Measurements from ENCODE around the gene LHPP.
A peak's percentile ranks its signal among the peaks of the same experiment; 100 is the strongest.

Gene LHPP

GRCh38 chr10:124611738-124612137, 150.1 kb downstream of the LHPP start:
- DNase-seq, result no peak

GRCh38 chr10:124612611-124613498, 151.2 kb downstream of the LHPP start:
- no peak for DNase-seq

GRCh38 chr10:124614003-124614659, 152.5 kb downstream of the LHPP start:
- DNase-seq, result no peak

- DNase-seq, result no peak
These were observed 153.6 kb downstream of the LHPP start for GRCh38 chr10:124615259-124615658.

GRCh38 chr10:124616040-124616835, 154.6 kb downstream of the LHPP start:
- DNase-seq, result no peak

- no peak for DNase-seq
These were observed 155.2 kb downstream of the LHPP start for GRCh38 chr10:124616836-124617130.

GRCh38 chr10:124618470-124619073, 156.9 kb downstream of the LHPP start:
- DNase-seq, result no peak

GRCh38 chr10:124619195-124619594, 157.6 kb downstream of the LHPP start:
- no peak for DNase-seq

- no peak for DNase-seq
These were observed 158.3 kb downstream of the LHPP start for GRCh38 chr10:124619802-124620490.

- DNase-seq, result no peak
These were observed 160.0 kb downstream of the LHPP start for GRCh38 chr10:124621637-124622036.

GRCh38 chr10:124622158-124622557, 160.5 kb downstream of the LHPP start:
- DNase-seq, result no peak

GRCh38 chr10:124622866-124623536, 161.4 kb downstream of the LHPP start:
- no peak for DNase-seq

- no peak for DNase-seq
These were observed 162.4 kb downstream of the LHPP start for GRCh38 chr10:124624006-124624405.

- DNase-seq, result no peak
These were observed 162.8 kb downstream of the LHPP start for GRCh38 chr10:124624466-124624865.

- no peak for DNase-seq
These were observed 163.3 kb downstream of the LHPP start for GRCh38 chr10:124624895-124625294.

- DNase-seq, result no peak
These were observed 164.2 kb downstream of the LHPP start for GRCh38 chr10:124625831-124626238.

- DNase-seq, result peak; percentile 54 to 59
These were observed 165.2 kb downstream of the LHPP start for GRCh38 chr10:124626759-124627380.

GRCh38 chr10:124627866-124628675, 166.4 kb downstream of the LHPP start:
- no peak for DNase-seq

- DNase-seq, result no peak
These were observed 167.0 kb downstream of the LHPP start for GRCh38 chr10:124628676-124629021.

- no peak for DNase-seq
These were observed 167.8 kb downstream of the LHPP start for GRCh38 chr10:124629415-124629814.

GRCh38 chr10:124629842-124630241, 168.2 kb downstream of the LHPP start:
- DNase-seq, result no peak

Data from NCI-H2081 (cell line).